H1 (cell line): Measurements from ENCODE around the gene UTS2R. TPM values are rescaled to one million over a fixed set of nuclear protein-coding genes. Genes with fewer than 3 reads are reported as not detected.

ENCODE experiments used
- CTCF ChIA-PET: fragments of 300-600 bp; sonication (Branson Sonifier 250); formaldehyde crosslinking; loops from one replicate; lab custom pipeline; 2021; ENCODE audit not compliant: partially characterized antibody; lab: Charles Lee
- POLR2A ChIA-PET: fragments of 300-600 bp; sonication (Branson Sonifier 250); formaldehyde crosslinking; loops from one replicate; lab custom pipeline; 2021; ENCODE audit warnings: inconsistent platforms; ENCODE audit not compliant: partially characterized antibody; lab: Charles Lee
- DNase-seq, 2 experiments: peaks; one replicate each; pipeline versions ENCODE4 v3.0.0 to v3.0.0-alpha.2; 2010 to 2022; ENCODE audit warnings: low spot score in 2 of 2, low read depth in 1 of 2, mixed read lengths in 1 of 2
- FAIRE-seq: peaks from 2 replicates; lab custom pipeline; 2011; peaks lifted over from hg19 to GRCh38; lab: Jason Lieb, UNC
- H2AFZ ChIP-seq: 2 replicates; pipeline ENCODE4 v1.8.1; 2012; ENCODE audit warnings: low read length, inconsistent platforms
- H2AK5ac ChIP-seq: 2 replicates; pipeline ENCODE4 v1.6.1; 2013; ENCODE audit warnings: low read depth, low read length
- H2BK120ac ChIP-seq: replicated peaks from 2 replicates; pipeline ENCODE3; 2013; ENCODE audit warnings: low read depth, low read length, inconsistent platforms
- H2BK12ac ChIP-seq: 2 replicates; pipeline ENCODE4 v1.6.1; 2013; ENCODE audit warnings: low read depth, low read length
- H2BK15ac ChIP-seq: 2 replicates; pipeline ENCODE4 v1.6.1; 2013; ENCODE audit warnings: low read length
- H2BK20ac ChIP-seq: 2 replicates; pipeline ENCODE4 v1.6.1; 2013; ENCODE audit warnings: low read length
- H2BK5ac ChIP-seq: 2 replicates; pipeline ENCODE4 v1.6.1; 2013; ENCODE audit warnings: low read depth, low read length
- H3K14ac ChIP-seq: 2 replicates; pipeline ENCODE4 v1.6.1; 2013; ENCODE audit warnings: inconsistent platforms; ENCODE audit not compliant: insufficient read length
- H3K18ac ChIP-seq: 2 replicates; pipeline ENCODE4 v1.6.1; 2013; ENCODE audit warnings: low read length; ENCODE audit errors: extremely low read depth
- H3K23ac ChIP-seq: 2 replicates; pipeline ENCODE4 v1.6.1; 2013; ENCODE audit warnings: inconsistent platforms; ENCODE audit not compliant: insufficient read length
- H3K23me2 ChIP-seq: 2 replicates; pipeline ENCODE4 v1.6.1; 2013; ENCODE audit warnings: low read depth, low read length
- H3K27ac ChIP-seq: 2 replicates; pipeline ENCODE4 v1.6.1; 2011; ENCODE audit warnings: low read depth, low read length, inconsistent platforms
- H3K27me3 ChIP-seq, 4 experiments: replicated peaks in 1 of 4; 1 replicate in 1 of 4; 2 replicates in 3 of 4; pipeline versions ENCODE4 v1.6.1 to v1.8.1; 2011 to 2013; ENCODE audit warnings: low read length in 3 of 4, mild to moderate bottlenecking in 3 of 4, inconsistent platforms in 2 of 4, mixed read lengths in 2 of 4, moderate library complexity in 1 of 4; ENCODE audit not compliant: control insufficient read depth in 3 of 4, insufficient read depth in 3 of 4; ENCODE audit errors: extremely low read depth in 1 of 4
- H3K36me3 ChIP-seq, 4 experiments: 2 replicates each; pipeline versions ENCODE4 v1.6.1 to v1.8.1; 2011 to 2013; ENCODE audit warnings: mild to moderate bottlenecking in 4 of 4, low read length in 3 of 4, moderate library complexity in 2 of 4, control low read depth in 1 of 4, inconsistent platforms in 1 of 4; ENCODE audit not compliant: insufficient read depth in 4 of 4, control insufficient read depth in 2 of 4
- H3K4ac ChIP-seq: replicated peaks from 2 replicates; pipeline ENCODE3; 2013; ENCODE audit warnings: low read length, low read depth, mixed read lengths, inconsistent platforms; ENCODE audit not compliant: insufficient read length
- H3K4me1 ChIP-seq, 4 experiments: replicated peaks in 1 of 4; 1 replicate in 1 of 4; 2 replicates in 3 of 4; pipeline versions ENCODE4 v1.6.1 to v1.8.1; 2011 to 2013; ENCODE audit warnings: low read length in 3 of 4, inconsistent platforms in 2 of 4, mixed read lengths in 1 of 4; ENCODE audit not compliant: insufficient read depth in 4 of 4, control insufficient read depth in 3 of 4
- H3K4me2 ChIP-seq, 2 experiments: 2 replicates each; pipeline versions ENCODE4 v1.6.1 to v1.8.1; 2011 to 2013; ENCODE audit warnings: low read depth in 2 of 2, low read length in 2 of 2, control low read depth in 1 of 2, inconsistent platforms in 1 of 2, mild to moderate bottlenecking in 1 of 2; ENCODE audit not compliant: insufficient read depth in 1 of 2
- H3K4me3 ChIP-seq, 4 experiments: fragments of 200-600, 300-600 bp in 1 of 4; sonication (generic), shearing (Covaris generic), sonication (Bioruptor Twin) in 1 of 4; 2 replicates each; pipeline versions ENCODE4 v1.5.1 to v1.8.1; 2011 to 2016; ENCODE audit warnings: low read length in 4 of 4, low read depth in 3 of 4, control low read depth in 2 of 4, inconsistent platforms in 2 of 4, mild to moderate bottlenecking in 2 of 4, mixed read lengths in 1 of 4, moderate library complexity in 1 of 4; ENCODE audit not compliant: insufficient read depth in 2 of 4; ENCODE audit errors: extremely low read depth in 1 of 4
- H3K56ac ChIP-seq: replicated peaks from 2 replicates; pipeline ENCODE3; 2013; ENCODE audit warnings: low read depth, mild to moderate bottlenecking, mixed read lengths, low read length, inconsistent platforms; ENCODE audit not compliant: insufficient read length
- H3K79me1 ChIP-seq: 2 replicates; pipeline ENCODE4 v1.6.1; 2013; ENCODE audit warnings: low read depth, low read length, control low read depth
- H3K79me2 ChIP-seq, 2 experiments: 2 replicates each; pipeline versions ENCODE4 v1.6.1 to v1.8.1; 2012 to 2013; ENCODE audit warnings: low read length in 2 of 2, mild to moderate bottlenecking in 2 of 2, inconsistent platforms in 1 of 2; ENCODE audit not compliant: insufficient read depth in 2 of 2, control insufficient read depth in 1 of 2
- H3K9ac ChIP-seq, 4 experiments: replicated peaks in 1 of 4; 1 replicate in 1 of 4; 2 replicates in 3 of 4; pipeline versions ENCODE4 v1.6.1 to v1.8.1; 2011 to 2013; ENCODE audit warnings: low read depth in 3 of 4, low read length in 3 of 4, control low read depth in 2 of 4, mild to moderate bottlenecking in 2 of 4, moderate library complexity in 2 of 4, inconsistent platforms in 1 of 4; ENCODE audit errors: extremely low read depth in 1 of 4
- H3K9me3 ChIP-seq, 2 experiments: 2 replicates each; pipeline versions ENCODE4 v1.6.1 to v1.8.1; 2012 to 2013; ENCODE audit warnings: mild to moderate bottlenecking in 2 of 2, moderate library complexity in 2 of 2, control low read depth in 1 of 2, inconsistent platforms in 1 of 2, low read depth in 1 of 2, low read length in 1 of 2, mixed read lengths in 1 of 2; ENCODE audit not compliant: insufficient read depth in 2 of 2
- H4K20me1 ChIP-seq, 2 experiments: replicated peaks in 1 of 2; 2 replicates each; pipeline versions ENCODE3 to v1.8.1; 2011 to 2013; ENCODE audit warnings: inconsistent platforms in 2 of 2, low read length in 2 of 2, mild to moderate bottlenecking in 1 of 2; ENCODE audit not compliant: insufficient read depth in 2 of 2, control insufficient read depth in 1 of 2
- H4K5ac ChIP-seq: 2 replicates; pipeline ENCODE4 v1.6.1; 2013; ENCODE audit warnings: low read length, low read depth, mixed read lengths, inconsistent platforms; ENCODE audit not compliant: insufficient read length
- H4K8ac ChIP-seq: 2 replicates; pipeline ENCODE4 v1.8.0; 2013; ENCODE audit warnings: mild to moderate bottlenecking, moderate library complexity, low read length, inconsistent platforms; ENCODE audit not compliant: insufficient read depth; ENCODE audit errors: extremely low read depth
- H4K91ac ChIP-seq: replicated peaks from 2 replicates; pipeline ENCODE3; 2013; ENCODE audit warnings: low read length, mixed read lengths, inconsistent platforms; ENCODE audit not compliant: insufficient read length
- CHD2 ChIP-seq: IDR thresholded peaks from 2 replicates; pipeline ENCODE4 v1.6.1; 2012; ENCODE audit warnings: low read length, improper control_type of control experiment
- KDM1A ChIP-seq: fragments of 200-600, 300-600 bp; sonication (generic); IDR thresholded peaks from 2 replicates; pipeline ENCODE4 v1.7.1; 2016; ENCODE audit warnings: mild to moderate bottlenecking, low read length, borderline replicate concordance
- NRF1 ChIP-seq: IDR thresholded peaks from 2 replicates; pipeline ENCODE4 v1.6.1; 2011; ENCODE audit warnings: mild to moderate bottlenecking, low read depth, low read length, improper control_type of control experiment
- POU5F1 ChIP-seq: IDR thresholded peaks from 2 replicates; pipeline ENCODE4 v1.6.1; 2011; ENCODE audit warnings: low read depth, mild to moderate bottlenecking, low read length, moderate library complexity
- RFX5 ChIP-seq: IDR thresholded peaks from 2 replicates; pipeline ENCODE4 v1.6.1; 2011; ENCODE audit warnings: low read depth, low read length, improper control_type of control experiment, borderline replicate concordance
- TBP ChIP-seq: IDR thresholded peaks from 2 replicates; pipeline ENCODE4 v1.6.1; 2011; ENCODE audit warnings: low read depth, low read length, improper control_type of control experiment
- WGBS, 2 experiments: shearing (Covaris generic) in 1 of 2; methylation state at CpG; one replicate each; pipeline versions ENCODE4 v1.1.6 to v1.1.7; 2013 to 2015; ENCODE audit warnings: low lambda C conversion rate in 2 of 2, mixed read lengths in 2 of 2, inconsistent platforms in 1 of 2, low coverage in 1 of 2, missing lambda C conversion rate in 1 of 2; ENCODE audit not compliant: insufficient replicate concordance in 2 of 2, insufficient coverage in 1 of 2, insufficient read length in 1 of 2; ENCODE audit errors: extremely low coverage in 1 of 2, missing lambda C conversion rate in 1 of 2; 5-methylcytosine and 5-hydroxymethylcytosine counted together
- polyA plus RNA-seq, 7 experiments: library from polyadenylated mRNA; depleted of rRNA in 3 of 7; stranded (reverse) in 5 of 7; unstranded in 2 of 7; fragments of >200 nt in 5 of 7; fragments of 200-250 nt in 2 of 7; gene quantifications; 1 replicate in 5 of 7; 2 replicates in 1 of 7; 4 replicates in 1 of 7; pipeline versions ENCODE4 v1.2.1 to v1.2.3, GENCODE V29; 2011 to 2013; ENCODE audit warnings: missing spikeins in 2 of 7, mixed read lengths in 2 of 7
- total RNA-seq: library from RNA; stranded (reverse); fragmentation: NEBNext Ultra II Directional; extraction: Animal tissue kit (Norgen Biotek cat#: 25700); gene quantifications from 2 replicates; pipeline ENCODE4 v1.2.1, GENCODE V29; 2021

Gene UTS2R
- total and polyA plus RNA-seq, 2 of the 8 experiments (the other 6 are each of a cell fraction or from before 2014, with no cell fraction given), result 0.27 TPM; not detected in 1

GRCh38 chr17:82392941-82393340 lies 21.4 kb downstream of the UTS2R start:
- Histone ChIP-seq H3K79me2 (no peaks in the 10 kb centered on the region), H2AFZ (no peak overlapping the region), H2BK5ac (no peak overlapping the region), H3K79me1 (no peaks in the 10 kb centered on the region), H3K27me3 (no peaks in the 10 kb centered on the region), H3K4me2 (no peak overlapping the region), H2AK5ac (no peak overlapping the region), H3K27ac (no peak overlapping the region), H4K20me1 (no peaks in the 10 kb centered on the region), H3K23me2 (no peaks in the 10 kb centered on the region), H3K4me1 (no peaks in the 10 kb centered on the region), H4K8ac (no peak overlapping the region), H2BK12ac (no peak overlapping the region), H2BK20ac (no peak overlapping the region), H2BK120ac (no peak overlapping the region), H3K9ac (no peak overlapping the region), H3K4me3 (no peak overlapping the region), H2BK15ac (no peak overlapping the region), H3K18ac (no peak overlapping the region), H3K56ac (no peak overlapping the region), H4K5ac (no peak overlapping the region), H3K14ac (no peak overlapping the region), H3K9me3 (no peaks in the 10 kb centered on the region), H3K23ac (no peak overlapping the region), H3K36me3 (0 out of 8 replicates have a peak, but pooled peaks cover 0 to 2% (median 0%) of the 10 kb centered on the region in 4 experiments), H4K91ac (no peak overlapping the region), H3K4ac (no peak overlapping the region)
- DNase-seq, result no peak
- POLR2A ChIA-PET, result interaction anchor here (0.8 to 1.5 kb wide), 3 partner anchors 8 to 41 kb away, joined by 3 to 5 read pairs (median 3); partner anchors contain the start of gene UTS2R
- no peak for FAIRE-seq
- CTCF ChIA-PET, result interaction anchor here (1.3 to 2.0 kb wide), 4 partner anchors 25 to 42 kb away, joined by 3 to 6 read pairs (median 4); partner anchors contain the start of gene HEXD
- WGBS, 2 experiments, result 89% methylated on average over 15 of the region's 15 CpGs; no CpG with 5 or more reads in 1 of the 2 experiments
- TF ChIP-seq POU5F1 (no peak), KDM1A (no peak), RFX5 (no peak), CHD2 (no peak), TBP (no peak), NRF1 (no peak)
